Gastrocnemius medialis (tissue), 4 donors: Measurements from ENCODE around the gene TTC31. TPM values are rescaled to one million over a fixed set of nuclear protein-coding genes. Genes with fewer than 3 reads are reported as not detected.

ENCODE experiments used
- ATAC-seq, 2 donors: fragments of 150-250 bp; one replicate each; pipeline ENCODE4 v1.9.1; 2016
- DNase-seq, 2 donors: peaks; one replicate each; pipeline ENCODE4 v3.0.0-alpha.2; 2019
- H3K27ac ChIP-seq, 4 donors: fragments of 200-600 bp; sonication (generic); 1 replicate in 1 of 4; 2 replicates in 3 of 4; pipeline ENCODE4 v1.5.1; 2016 to 2018; ENCODE audit warnings: mild to moderate bottlenecking in 2 of 4, moderate library complexity in 1 of 4
- H3K27me3 ChIP-seq, 3 donors: fragments of 200-600 bp; sonication (generic) in 2 of 3; 1 replicate in 1 of 3; 2 replicates in 2 of 3; pipeline versions ENCODE4 v1.5.1 to v1.6.0; 2016 to 2019; ENCODE audit warnings: mild to moderate bottlenecking in 1 of 3, moderate library complexity in 1 of 3
- H3K36me3 ChIP-seq, 2 donors: fragments of 200-600 bp; sonication (generic) in 1 of 2; one replicate each; pipeline ENCODE4 v1.5.1; 2017 to 2018
- H3K4me1 ChIP-seq, 2 donors: fragments of 200-600 bp; sonication (generic) in 1 of 2; one replicate each; pipeline ENCODE4 v1.5.1; 2016 to 2017; ENCODE audit warnings: mild to moderate bottlenecking in 2 of 2
- H3K4me3 ChIP-seq, 4 donors: fragments of 200-600 bp; sonication (generic) in 3 of 4; 1 replicate in 1 of 4; 2 replicates in 3 of 4; pipeline ENCODE4 v1.5.1; 2016 to 2019; ENCODE audit warnings: mild to moderate bottlenecking in 2 of 4
- H3K9me3 ChIP-seq, 3 donors: fragments of 200-600 bp; sonication (generic) in 2 of 3; 1 replicate in 1 of 3; 2 replicates in 2 of 3; pipeline ENCODE4 v1.5.1; 2016 to 2019
- POLR2A ChIP-seq, 2 donors: fragments of 450-650 bp; IDR thresholded peaks; one replicate each; pipeline ENCODE4 v1.6.1; 2017; ENCODE audit warnings: antibody characterized with exemption in 2 of 2, mild to moderate bottlenecking in 2 of 2, moderate library complexity in 2 of 2
- in situ Hi-C, 4 donors: fragments of 200-750 bp; cut with MboI; loops; one replicate each; pipeline versions ENCODE4 v1.15.0 to v1.8.0; 2017; ENCODE audit warnings: low sequenced_read_pairs in 4 of 4
- intact Hi-C: fragments of 100-400 bp; cut with DNase I; formaldehyde crosslinking; loops from one replicate; pipeline ENCODE4 v1.15.1; 2023; ENCODE audit warnings: low total_unique reads
- total RNA-seq, 4 donors: library from RNA; depleted of rRNA; stranded (reverse); fragments of >200 nt; gene quantifications; one replicate each; pipeline versions ENCODE4 v1.1.0 to v1.2.3, GENCODE V29; 2016
- TF ChIP-seq, protein P1 (sequence below), 5 experiments: fragments of 450-650 bp in 3 of 5; fragments of 200-600 bp in 2 of 5; sonication (generic) in 2 of 5; IDR thresholded peaks in 4 of 5; conservative IDR thresholded peaks in 1 of 5; 1 replicate in 4 of 5; 2 replicates in 1 of 5; pipeline ENCODE4 v1.5.1; 2016 to 2019; ENCODE audit warnings: antibody characterized with exemption in 5 of 5, mild to moderate bottlenecking in 3 of 5, moderate library complexity in 3 of 5

Gene TTC31
- total RNA-seq, 4 donors from 2014 or later, result 6.1 to 9.6 (median 7.7) TPM

DNA sequence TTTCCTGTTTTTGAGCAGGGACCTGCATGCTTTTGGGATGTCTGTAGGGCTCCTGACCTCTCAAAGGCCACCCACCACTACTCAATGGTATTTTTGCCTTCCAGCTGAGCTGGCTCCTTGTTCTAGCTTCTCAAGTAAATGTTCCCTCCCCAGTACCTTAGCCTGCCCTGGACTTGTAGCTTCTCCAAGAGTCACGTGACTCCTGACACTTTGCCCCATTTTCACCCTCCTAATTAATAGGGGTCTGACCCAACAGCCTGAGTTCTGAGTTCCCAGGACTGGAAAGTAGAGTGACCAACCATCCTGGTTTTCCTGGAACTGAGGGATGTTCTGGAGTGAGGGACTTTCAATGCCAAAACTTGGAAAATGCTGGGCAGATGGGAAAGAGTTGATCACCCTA lies 12.6 kb downstream of the TTC31 start:
- H3K27me3 ChIP-seq, result peaks cover 27 to 36% (median 36%) of the 10 kb centered on the region in 3 donors
- DNase-seq (no peak), ATAC-seq (no peak)
- no peak for TF ChIP-seq POLR2A (IDR thresholded peaks at IDR 0.05)
- TF ChIP-seq, protein P1, sequence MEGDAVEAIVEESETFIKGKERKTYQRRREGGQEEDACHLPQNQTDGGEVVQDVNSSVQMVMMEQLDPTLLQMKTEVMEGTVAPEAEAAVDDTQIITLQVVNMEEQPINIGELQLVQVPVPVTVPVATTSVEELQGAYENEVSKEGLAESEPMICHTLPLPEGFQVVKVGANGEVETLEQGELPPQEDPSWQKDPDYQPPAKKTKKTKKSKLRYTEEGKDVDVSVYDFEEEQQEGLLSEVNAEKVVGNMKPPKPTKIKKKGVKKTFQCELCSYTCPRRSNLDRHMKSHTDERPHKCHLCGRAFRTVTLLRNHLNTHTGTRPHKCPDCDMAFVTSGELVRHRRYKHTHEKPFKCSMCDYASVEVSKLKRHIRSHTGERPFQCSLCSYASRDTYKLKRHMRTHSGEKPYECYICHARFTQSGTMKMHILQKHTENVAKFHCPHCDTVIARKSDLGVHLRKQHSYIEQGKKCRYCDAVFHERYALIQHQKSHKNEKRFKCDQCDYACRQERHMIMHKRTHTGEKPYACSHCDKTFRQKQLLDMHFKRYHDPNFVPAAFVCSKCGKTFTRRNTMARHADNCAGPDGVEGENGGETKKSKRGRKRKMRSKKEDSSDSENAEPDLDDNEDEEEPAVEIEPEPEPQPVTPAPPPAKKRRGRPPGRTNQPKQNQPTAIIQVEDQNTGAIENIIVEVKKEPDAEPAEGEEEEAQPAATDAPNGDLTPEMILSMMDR (IDR thresholded peaks at IDR 0.05 in 4 of 5, conservative IDR thresholded peaks at IDR 0.05 in 1 of 5), result no peak
- no peak overlapping the region for H3K27ac ChIP-seq
- H3K36me3 ChIP-seq, result peaks cover 0 to 41% of the 10 kb centered on the region in 2 donors
- in situ Hi-C loops (no loop called here), intact Hi-C loops (no loop called here)
- H3K9me3 ChIP-seq, result no peaks in the 10 kb centered on the region
- peaks cover 22% of the 10 kb centered on the region in 2 donors for H3K4me1 ChIP-seq
- H3K4me3 ChIP-seq, result no peak overlapping the region

DNA sequence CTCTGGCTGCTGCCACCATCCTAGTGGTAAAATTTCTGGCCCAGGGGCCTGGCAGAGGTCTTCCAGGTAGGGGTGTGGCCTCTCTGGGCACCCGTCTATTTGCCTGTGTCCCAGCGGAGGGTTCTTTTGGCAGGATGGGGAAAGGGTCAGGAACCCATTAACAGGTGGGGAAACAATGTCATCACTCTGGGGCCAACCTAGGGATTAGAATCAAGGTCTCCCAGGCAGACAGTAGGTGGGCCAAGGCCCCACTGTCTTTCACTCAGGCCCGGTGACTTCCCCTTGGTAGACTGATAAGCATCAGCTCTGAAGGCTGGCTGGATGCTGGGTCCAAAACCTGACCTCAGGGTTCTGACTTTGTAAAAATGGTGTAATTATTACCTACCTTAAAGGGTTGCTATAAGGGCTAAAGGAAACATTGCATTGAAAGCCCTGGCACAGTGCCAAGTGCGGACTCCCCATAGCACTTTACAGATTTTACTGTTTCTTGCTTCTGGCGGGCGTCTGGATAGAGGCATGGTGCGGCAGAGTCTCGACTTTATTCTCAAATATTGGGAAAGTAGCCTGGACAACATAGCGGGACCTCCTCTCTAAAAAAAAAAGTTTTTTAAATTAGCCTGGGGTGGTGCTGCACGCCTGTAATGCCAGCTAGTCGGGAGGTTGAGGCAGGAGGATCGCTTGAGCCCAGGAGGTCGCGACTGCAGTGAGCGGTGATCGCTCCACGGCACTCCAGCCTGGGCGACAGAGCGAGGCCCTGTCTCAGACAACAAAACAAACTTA lies 14.3 kb downstream of the TTC31 start:
- Histone ChIP-seq H3K4me3 (peak overlapping the region in 3 of 4 donors; percentile 43 to 48 (median 44)), H3K36me3 (peaks cover 0 to 23% of the 10 kb centered on the region in 2 donors), H3K27ac (no peak overlapping the region), H3K27me3 (peaks cover 35 to 52% (median 45%) of the 10 kb centered on the region in 3 donors), H3K4me1 (peaks cover 22% of the 10 kb centered on the region in 2 donors), H3K9me3 (no peaks in the 10 kb centered on the region)
- ATAC-seq (no peak), DNase-seq (no peak)
- in situ Hi-C loops, result no loop called here
- intact Hi-C loops, result no loop called here
- TF ChIP-seq, protein P1 (IDR thresholded peaks at IDR 0.05 in 4 of 5, conservative IDR thresholded peaks at IDR 0.05 in 1 of 5), result no peak

DNA sequence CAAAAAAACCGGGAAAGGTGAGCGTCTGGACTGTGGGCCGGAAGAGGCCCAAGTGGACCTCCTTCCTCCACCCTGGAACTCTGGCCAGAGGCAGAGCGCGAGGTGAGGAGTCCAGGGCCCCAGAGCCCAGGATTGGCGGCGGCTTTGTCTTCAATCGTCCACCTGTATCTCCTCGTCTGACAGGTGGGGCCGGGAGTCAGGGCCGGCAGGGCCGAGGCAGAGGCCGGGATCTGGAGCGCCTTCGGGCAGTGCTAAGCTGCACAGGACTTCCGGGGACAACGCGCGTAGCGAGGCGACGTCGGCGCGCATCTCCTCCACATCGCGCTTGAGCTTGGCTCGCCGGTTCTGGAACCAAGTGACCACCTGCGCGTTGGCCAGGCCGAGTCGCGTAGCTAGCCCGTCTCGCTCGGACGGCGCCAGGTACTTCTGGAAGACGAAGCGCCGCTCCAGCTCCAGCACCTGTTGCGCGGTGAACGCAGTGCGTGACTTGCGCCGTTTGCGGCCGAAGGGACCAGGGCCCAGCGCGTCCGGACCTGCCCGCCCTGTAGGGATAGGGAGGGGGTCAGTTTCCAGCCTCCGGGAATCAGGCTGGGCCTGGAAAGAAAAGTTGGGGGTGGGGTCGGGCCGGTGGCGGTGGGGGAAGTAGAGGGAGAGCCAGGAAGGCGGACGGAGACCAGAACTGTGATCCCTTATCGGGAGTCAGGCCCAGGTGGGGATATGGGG lies 15.1 kb downstream of the TTC31 start:
- no peaks in the 10 kb centered on the region for H3K9me3 ChIP-seq
- no peak overlapping the region for H3K27ac ChIP-seq
- H3K36me3 ChIP-seq, result peaks cover 0 to 16% of the 10 kb centered on the region in 2 donors
- DNase-seq, result no peak
- H3K4me1 ChIP-seq, result peaks cover 22 to 26% of the 10 kb centered on the region in 2 donors
- TF ChIP-seq POLR2A (IDR thresholded peaks at IDR 0.05), result no peak
- TF ChIP-seq, protein P1 (IDR thresholded peaks at IDR 0.05 in 4 of 5, conservative IDR thresholded peaks at IDR 0.05 in 1 of 5), result no peak
- peaks cover 42 to 59% (median 51%) of the 10 kb centered on the region in 3 donors for H3K27me3 ChIP-seq
- ATAC-seq, result no peak
- intact Hi-C loops (no loop called here), in situ Hi-C loops (no loop called here)
- H3K4me3 ChIP-seq, result peak overlapping the region; percentile 32 to 48 (median 44)

DNA sequence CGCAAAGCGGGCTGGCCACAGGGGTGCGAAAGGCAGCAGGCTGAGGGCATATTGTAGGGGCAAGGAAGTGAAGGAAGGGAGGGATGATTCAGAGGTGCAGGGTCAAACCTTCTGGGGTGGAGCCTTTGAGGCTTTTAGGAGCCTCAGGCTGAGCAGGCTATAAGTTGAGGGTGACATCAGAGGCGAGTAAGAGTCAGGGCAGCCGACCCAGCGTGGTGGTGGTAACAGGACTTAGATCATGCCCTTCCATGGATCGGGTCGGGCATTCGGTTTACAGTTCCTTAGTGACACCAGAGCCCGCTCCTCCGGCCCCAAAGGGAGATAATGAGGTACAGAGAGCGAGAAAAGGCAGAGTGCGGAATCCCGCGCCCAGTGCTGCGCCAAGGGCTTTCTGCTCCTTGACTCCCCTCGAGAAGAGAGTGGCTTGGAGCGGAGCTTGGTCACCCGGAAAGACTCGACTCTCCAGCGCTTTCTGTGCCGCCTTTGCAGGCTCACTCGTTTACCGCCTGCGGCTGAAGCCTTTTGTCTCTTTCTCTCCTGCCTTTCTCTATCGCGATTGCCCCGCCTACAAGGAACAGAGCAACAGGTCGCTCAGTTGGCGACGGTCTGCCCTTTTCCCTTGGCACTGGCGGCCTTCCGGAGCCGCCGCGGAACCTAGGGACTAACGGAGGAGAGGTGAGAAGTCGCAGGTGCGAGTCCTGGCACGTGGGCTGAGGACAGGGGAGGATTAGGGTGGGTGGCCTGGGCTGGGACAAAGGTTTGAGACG lies 15.8 kb downstream of the TTC31 start:
- Histone ChIP-seq H3K4me1 (peaks cover 22 to 30% of the 10 kb centered on the region in 2 donors), H3K9me3 (no peaks in the 10 kb centered on the region), H3K36me3 (peaks cover 0 to 9% of the 10 kb centered on the region in 2 donors), H3K27me3 (peaks cover 42 to 67% (median 57%) of the 10 kb centered on the region in 3 donors), H3K4me3 (peak overlapping the region; percentile 32 to 48 (median 44)), H3K27ac (no peak overlapping the region)
- no peak for TF ChIP-seq POLR2A (IDR thresholded peaks at IDR 0.05)
- TF ChIP-seq, protein P1 (IDR thresholded peaks at IDR 0.05 in 4 of 5, conservative IDR thresholded peaks at IDR 0.05 in 1 of 5), result no peak
- DNase-seq, result no peak
- in situ Hi-C loops (no loop called here), intact Hi-C loops (no loop called here)
- peak in 1 of 2 donors; percentile 10 for ATAC-seq
